Measurements from ENCODE around the gene FKBP8.
A peak's percentile ranks its signal among the peaks of the same experiment; 100 is the strongest.

Gene FKBP8

DNA sequence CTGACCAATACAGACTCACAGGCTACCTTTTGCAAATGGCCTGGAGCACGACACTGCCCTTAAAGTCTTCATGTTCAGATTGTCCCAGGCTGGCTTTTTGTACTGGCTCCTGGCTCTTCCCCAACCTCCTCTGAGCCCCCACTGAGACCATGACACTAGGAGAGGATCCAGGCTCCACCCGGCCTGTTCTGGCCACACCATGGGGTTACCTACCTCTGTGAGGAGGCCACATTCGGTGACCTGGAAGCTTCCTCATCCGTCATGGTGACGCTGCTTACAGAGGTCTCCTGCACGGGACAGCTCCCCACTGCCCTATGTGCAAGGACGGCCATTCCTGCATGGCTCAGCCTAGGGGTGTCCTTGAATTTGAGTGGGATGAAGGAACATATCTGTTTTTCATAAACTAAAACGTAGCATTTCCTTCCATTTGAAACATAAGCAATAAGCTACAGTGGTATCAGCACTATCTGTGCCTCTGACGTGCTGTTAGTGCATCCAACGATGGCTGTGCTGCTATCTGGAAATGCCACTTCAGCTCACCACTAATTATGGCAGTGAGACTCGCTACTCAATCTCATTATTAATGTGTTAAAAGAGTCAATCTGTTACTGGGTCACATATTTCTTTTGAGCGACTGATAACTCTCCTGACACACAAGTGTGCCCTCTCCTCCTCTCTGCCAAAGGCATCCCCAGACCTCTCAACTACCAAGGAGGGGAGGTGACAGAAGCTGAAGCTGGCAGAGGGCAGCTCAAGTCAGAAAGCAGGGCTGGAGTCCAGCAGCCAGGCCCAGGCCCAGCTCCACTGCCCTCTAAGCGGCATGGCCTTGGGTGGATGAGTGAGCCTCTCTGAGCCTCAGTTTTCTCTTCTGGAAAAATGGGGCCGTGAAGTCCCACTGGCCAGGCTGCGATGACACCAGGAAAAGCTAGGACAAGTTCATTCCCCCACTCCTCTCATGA, 51.1 kb downstream of the FKBP8 start:
- no peak for DNase-seq
- intact Hi-C loops (cut with DNase I), result no loop called here

DNA sequence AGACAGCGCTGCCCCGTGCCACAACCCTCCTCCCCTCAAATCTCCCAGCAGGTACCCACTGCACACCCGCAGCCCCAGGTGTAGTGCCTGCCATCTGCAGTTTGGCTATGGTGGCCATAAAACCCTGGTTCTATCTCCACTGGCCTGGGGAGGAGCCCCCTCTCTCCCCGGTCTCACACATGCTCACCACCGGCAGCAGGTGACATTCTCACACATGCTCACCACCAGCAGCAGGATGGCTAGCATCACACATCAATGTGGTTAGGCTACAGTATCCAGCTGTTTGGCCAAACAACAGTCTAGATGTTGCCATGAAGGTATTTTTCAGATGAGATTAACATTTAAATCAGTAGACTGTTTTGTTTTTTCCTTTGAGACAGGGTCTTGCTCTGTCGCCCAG, 52.6 kb downstream of the FKBP8 start:
- DNase-seq, result no peak
- intact Hi-C loops (cut with DNase I), result no loop called here

DNA sequence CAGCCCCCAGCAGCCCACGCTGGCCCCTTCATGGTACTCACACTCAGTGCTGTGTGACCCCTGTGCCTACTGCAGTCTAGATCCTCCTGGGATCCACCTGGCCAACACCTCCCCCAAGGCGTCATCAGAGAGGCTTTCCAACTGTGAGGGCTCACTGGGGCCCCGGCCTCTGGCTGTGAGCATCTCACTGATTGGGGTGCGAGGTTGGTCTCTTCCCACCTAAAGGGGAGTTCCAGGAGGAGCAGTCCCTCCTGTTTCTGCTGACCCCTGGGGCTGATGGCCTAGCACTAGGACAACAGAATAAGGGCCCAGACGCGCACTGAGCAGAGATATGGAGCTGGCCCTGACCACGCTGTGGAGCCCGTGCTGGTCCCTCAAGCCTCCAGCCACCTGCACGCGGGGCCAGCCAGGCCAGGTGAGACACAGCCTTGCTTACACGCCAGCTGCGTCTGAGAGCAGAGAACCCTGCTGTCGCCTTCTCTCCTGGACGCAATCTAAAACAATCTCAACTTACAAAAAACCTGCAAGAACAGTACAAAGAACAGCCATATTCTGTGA, 53.7 kb downstream of the FKBP8 start:
- intact Hi-C loops (cut with DNase I), result no loop called here
- DNase-seq, result no peak

- peak in 3 of 10 donors; percentile 46 to 79 (median 58) for DNase-seq
- intact Hi-C loops (cut with DNase I), result no loop called here
Observed at GRCh38 chr19:18488838-18489626, 54.3 kb downstream of the FKBP8 start.

DNA sequence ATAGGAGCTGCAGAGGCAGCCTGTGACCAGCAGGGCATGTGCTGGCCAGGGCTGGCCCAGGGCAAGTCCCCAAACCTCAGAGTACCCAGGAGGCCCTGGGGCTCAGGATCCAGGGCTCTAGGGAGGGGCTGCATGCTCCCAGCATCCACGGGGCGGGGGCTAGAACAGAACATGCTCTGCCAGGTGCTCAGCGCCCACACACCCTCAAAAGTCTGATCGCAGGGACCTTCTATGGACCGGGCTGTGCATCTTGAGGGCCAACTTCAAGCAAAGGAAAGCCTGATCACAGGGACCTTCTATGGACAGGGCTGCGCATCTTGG, 55.0 kb downstream of the FKBP8 start:
- no peak for DNase-seq
- intact Hi-C loops (cut with DNase I), result no loop called here

DNA sequence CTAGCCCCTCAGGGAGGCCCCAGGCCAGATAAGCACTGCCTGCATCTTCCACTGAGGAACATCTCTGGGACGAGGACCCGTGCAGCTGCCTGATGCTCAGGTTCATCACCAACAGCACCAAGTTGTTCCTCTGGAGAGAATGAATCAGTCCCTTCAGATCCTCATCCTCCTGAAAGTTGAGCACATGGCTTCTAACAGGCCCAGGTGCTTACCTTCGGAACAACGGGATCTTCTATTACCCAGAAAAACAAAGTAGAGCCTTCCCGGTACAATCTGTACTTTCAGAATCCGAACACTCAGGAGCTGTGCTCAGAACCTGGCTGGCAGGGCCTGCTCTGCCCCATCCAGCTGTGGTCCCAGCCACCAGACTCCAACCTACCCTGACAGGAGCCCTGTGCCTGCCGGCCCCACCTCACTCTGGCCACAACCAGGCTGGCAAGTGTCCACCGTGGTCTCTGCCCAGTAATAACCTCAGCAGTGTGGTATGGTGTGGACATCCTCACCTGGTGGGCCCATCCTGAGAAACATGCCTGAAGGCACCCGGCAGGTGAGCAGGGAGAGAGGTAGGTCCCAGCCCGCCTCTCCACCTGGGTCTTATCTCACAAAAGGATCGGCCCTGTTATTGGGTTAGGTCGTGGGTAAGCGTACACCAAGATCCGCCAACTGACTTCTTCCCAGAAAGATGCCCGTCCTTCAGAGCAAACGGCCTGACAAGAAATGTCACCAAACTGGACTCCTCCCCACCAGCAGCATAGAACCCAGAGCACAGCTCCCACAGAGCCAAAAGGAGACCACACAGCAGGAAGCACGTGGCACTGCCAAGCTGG, 55.6 kb downstream of the FKBP8 start:
- no peak for DNase-seq
- intact Hi-C loops (cut with DNase I), result no loop called here

DNA sequence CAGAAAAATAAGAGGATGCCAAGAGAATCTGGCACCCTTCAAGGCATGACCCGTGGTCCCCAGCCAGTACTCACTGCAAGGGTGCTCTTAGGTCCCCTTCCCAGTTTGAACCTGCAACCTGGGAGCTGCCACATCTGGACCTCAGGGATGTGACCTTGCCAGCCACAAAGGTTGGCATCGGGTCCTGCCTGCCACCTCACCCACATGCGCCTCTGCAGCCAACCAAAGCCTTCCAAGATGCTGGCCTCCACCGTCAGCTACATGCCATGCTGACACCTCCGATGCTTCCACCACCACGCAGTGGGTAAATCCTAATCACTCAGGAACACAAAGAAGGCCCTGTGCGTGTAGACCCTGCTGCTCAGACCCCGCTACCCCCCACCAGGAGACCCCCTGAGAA, 56.6 kb downstream of the FKBP8 start:
- intact Hi-C loops (cut with DNase I), result no loop called here
- no peak for DNase-seq

- DNase-seq, result no peak
- intact Hi-C loops (cut with DNase I), result no loop called here
Observed at GRCh38 chr19:18484992-18485391, 58.4 kb downstream of the FKBP8 start.

- intact Hi-C loops (cut with DNase I), result no loop called here
- no peak for DNase-seq
Observed at GRCh38 chr19:18483119-18483890, 60.1 kb downstream of the FKBP8 start.
